Stomach (tissue), 19 donors: Measurements from ENCODE around the gene ACTN1. TPM values are rescaled to one million over a fixed set of nuclear protein-coding genes. Genes with fewer than 3 reads are reported as not detected.
"Not testable (repeated sequence)": the region's sequence is repeated elsewhere in the genome, so short reads cannot be mapped to it uniquely, and the experiment has no call there.

ENCODE experiments used
- DNase-seq, 2 donors: peaks; one replicate each; pipeline versions ENCODE4 v3.0.0 to v3.0.0-alpha.2; 2013 to 2019
- H3K27ac ChIP-seq, 5 donors: fragments of 200-600 bp in 4 of 5; sonication (generic) in 4 of 5; one replicate each; pipeline ENCODE4 v1.5.1; 2013 to 2019; ENCODE audit warnings: mild to moderate bottlenecking in 1 of 5, moderate library complexity in 1 of 5
- H3K27me3 ChIP-seq, 3 donors: fragments of 200-600 bp; sonication (generic); one replicate each; pipeline ENCODE4 v1.5.1; 2017 to 2019; ENCODE audit warnings: mixed run types in 1 of 3
- H3K36me3 ChIP-seq, 4 donors: fragments of 200-600 bp; sonication (generic); 1 replicate in 3 of 4; 2 replicates in 1 of 4; pipeline ENCODE4 v1.5.1; 2016 to 2019
- H3K4me1 ChIP-seq, 4 donors: fragments of 200-600 bp; sonication (generic); one replicate each; pipeline ENCODE4 v1.5.1; 2016 to 2019
- H3K4me3 ChIP-seq, 4 donors: fragments of 200-600 bp; sonication (generic) in 3 of 4; one replicate each; pipeline ENCODE4 v1.5.1; 2016 to 2019; ENCODE audit warnings: mild to moderate bottlenecking in 1 of 4
- H3K9me3 ChIP-seq, 4 donors: fragments of 200-600 bp; sonication (generic); one replicate each; pipeline ENCODE4 v1.5.1; 2016 to 2019
- CTCF ChIP-seq, 7 experiments: fragments of 450-650 bp in 4 of 7; fragments of 200-600 bp in 3 of 7; sonication (generic) in 3 of 7; IDR thresholded peaks; one replicate each; pipeline ENCODE4 v1.5.1; 2016 to 2019; ENCODE audit warnings: antibody characterized with exemption in 7 of 7, control low read depth in 2 of 7, mild to moderate bottlenecking in 1 of 7
- EP300 ChIP-seq: sonication (generic); formaldehyde crosslinking; IDR thresholded peaks from one replicate; pipeline ENCODE4 v1.6.1; 2017; ENCODE audit warnings: antibody characterized with exemption
- POLR2A ChIP-seq, 4 donors: fragments of 450-650 bp; IDR thresholded peaks; one replicate each; pipeline ENCODE4 v1.6.1; 2016; ENCODE audit warnings: antibody characterized with exemption in 4 of 4, control low read depth in 2 of 4, mild to moderate bottlenecking in 1 of 4, moderate library complexity in 1 of 4
- POLR2AphosphoS5 ChIP-seq, 3 donors: sonication (generic); formaldehyde crosslinking; IDR thresholded peaks; one replicate each; pipeline ENCODE4 v1.6.1; 2016; ENCODE audit warnings: antibody characterized with exemption in 3 of 3
- WGBS, 5 donors: extraction: QIAGEN DNeasy Blood & Tissue Kit in 3 of 5; methylation state at CpG; one replicate each; pipeline versions ENCODE4 v1.1.5 to v1.1.7; 2013 to 2018; 5-methylcytosine and 5-hydroxymethylcytosine counted together
- intact Hi-C: fragments of 100-400 bp; cut with DNase I; formaldehyde crosslinking; loops from one replicate; pipeline ENCODE4 v1.15.1; 2023; ENCODE audit warnings: low total_unique reads
- long read RNA-seq, 10 donors: transcript quantifications; one replicate each; lab custom pipeline, GENCODE V29; 2026
- polyA plus RNA-seq, 3 donors: library from polyadenylated mRNA; stranded (reverse); fragments of 200-250 nt; gene quantifications; one replicate each; pipeline ENCODE4 v1.2.3, GENCODE V29; 2013
- total RNA-seq, 5 donors: library from RNA; depleted of rRNA; stranded (reverse); fragments of >200 nt; gene quantifications; one replicate each; pipeline versions ENCODE4 v1.1.0 to v1.2.3, GENCODE V29; 2014 to 2016
- donor health status: healthy with polysubstance abuse.
- donor health status: Bipolar disorder and iron deficiency.
- donor health status: healthy.

Gene ACTN1
- total RNA-seq (100 to 1,000 TPM; 191 to 504 (median 237) TPM), polyA plus RNA-seq (10 to 100 TPM; 25.7 to 87.7 (median 43.6) TPM)
- long read RNA-seq, donor 1, transcript ACTN1-211 (2 exons, 2,636 nt) = minor isoform, 10 of 106 reads
- long read RNA-seq, donor 1, transcript ACTN1-204 (21 exons, 3,043 nt) = major isoform, 13 of 106 reads
- long read RNA-seq, donor 1, partial matches to known transcripts = 78 of 106 reads
- long read RNA-seq, donor 1, other reads (novel, unspliced or antisense) = 0 of 106 reads
- long read RNA-seq, donor 2, transcript ACTN1-204 (21 exons, 3,043 nt) = major isoform, 26 of 70 reads
- long read RNA-seq, donor 2, transcript ACTN1-211 (2 exons, 2,636 nt) = minor isoform, 5 of 70 reads
- long read RNA-seq, donor 2, partial matches to known transcripts = 35 of 70 reads
- long read RNA-seq, donor 2, other reads (novel, unspliced or antisense) = 0 of 70 reads
- long read RNA-seq, donor 3, transcript ACTN1-204 (21 exons, 3,043 nt) = major isoform, 6 of 17 reads
- long read RNA-seq, donor 3, transcript ACTN1-211 (2 exons, 2,636 nt) = major isoform, 6 of 17 reads
- long read RNA-seq, donor 3, transcript ACTN1-201 (21 exons, 3,779 nt) = minor isoform, 5 of 17 reads
- long read RNA-seq, donor 3, partial matches to known transcripts = 0 of 17 reads
- long read RNA-seq, donor 3, other reads (novel, unspliced or antisense) = 0 of 17 reads
- long read RNA-seq, donor 4, transcript ACTN1-204 (21 exons, 3,043 nt) = major isoform, 5 of 6 reads
- long read RNA-seq, donor 4, partial matches to known transcripts = 0 of 6 reads
- long read RNA-seq, donor 4, other reads (novel, unspliced or antisense) = 0 of 6 reads
- long read RNA-seq, donor 5, transcript ACTN1-204 (21 exons, 3,043 nt) = minor isoform, 6 of 46 reads
- long read RNA-seq, donor 5, transcript ACTN1-201 (21 exons, 3,779 nt) = minor isoform, 8 of 46 reads
- long read RNA-seq, donor 5, transcript ACTN1-211 (2 exons, 2,636 nt) = major isoform, 9 of 46 reads
- long read RNA-seq, donor 5, partial matches to known transcripts = 22 of 46 reads
- long read RNA-seq, donor 5, other reads (novel, unspliced or antisense) = 0 of 46 reads
- long read RNA-seq, donor 6, transcript ACTN1-201 (21 exons, 3,779 nt) = minor isoform, 9 of 48 reads
- long read RNA-seq, donor 6, transcript ACTN1-204 (21 exons, 3,043 nt) = minor isoform, 12 of 48 reads
- long read RNA-seq, donor 6, transcript ACTN1-211 (2 exons, 2,636 nt) = major isoform, 15 of 48 reads
- long read RNA-seq, donor 6, partial matches to known transcripts = 11 of 48 reads
- long read RNA-seq, donor 6, other reads (novel, unspliced or antisense) = 0 of 48 reads
- long read RNA-seq, donor 7, transcript ACTN1-204 (21 exons, 3,043 nt) = minor isoform, 22 of 106 reads
- long read RNA-seq, donor 7, transcript ACTN1-201 (21 exons, 3,779 nt) = minor isoform, 7 of 106 reads
- long read RNA-seq, donor 7, transcript ACTN1-211 (2 exons, 2,636 nt) = major isoform, 29 of 106 reads
- long read RNA-seq, donor 7, partial matches to known transcripts = 48 of 106 reads
- long read RNA-seq, donor 7, other reads (novel, unspliced or antisense) = 0 of 106 reads
- long read RNA-seq, donor 8, transcript ACTN1-204 (21 exons, 3,043 nt) = minor isoform, 6 of 21 reads
- long read RNA-seq, donor 8, transcript ACTN1-201 (21 exons, 3,779 nt) = minor isoform, 6 of 21 reads
- long read RNA-seq, donor 8, transcript ACTN1-211 (2 exons, 2,636 nt) = major isoform, 8 of 21 reads
- long read RNA-seq, donor 8, partial matches to known transcripts = 0 of 21 reads
- long read RNA-seq, donor 8, other reads (novel, unspliced or antisense) = 0 of 21 reads
- long read RNA-seq, donor 9, full-length matches to known transcripts = 25 of 38 reads
- long read RNA-seq, donor 9, partial matches to known transcripts = 13 of 38 reads
- long read RNA-seq, donor 9, other reads (novel, unspliced or antisense) = 0 of 38 reads
- long read RNA-seq, donor 10, partial matches to known transcripts = 0 of 10 reads
- long read RNA-seq, donor 10, other reads (novel, unspliced or antisense) = 0 of 10 reads

- H3K4me1 ChIP-seq = peaks cover 41 to 52% (median 49%) of the 10 kb centered on the region in 4 donors
- peaks cover 0 to 9% (median 3%) of the 10 kb centered on the region in 4 donors for H3K36me3 ChIP-seq
- peak within 1 kb of the TSS; percentile 69 to 91 (median 84) for H3K4me3 ChIP-seq
- intact Hi-C loops = no loop called here
- WGBS, 5 donors = 0 to 1% (median 0%) methylated on average over 18 to 68 of the region's 68 CpGs
- TF ChIP-seq POLR2A (IDR thresholded peaks at IDR 0.05) (peak in 2 of 4 donors; percentile 24 to 54), EP300 (no peak), CTCF (IDR thresholded peaks at IDR 0.05) (peak in 1 of 7 experiments; percentile 0), POLR2AphosphoS5 (IDR thresholded peaks at IDR 0.05) (peak; percentile 88 to 97 (median 96))
- DNase-seq = peak; percentile 94 to 98
- no peaks in the 10 kb centered on the region for H3K27me3 ChIP-seq
- H3K9me3 ChIP-seq = no peaks in the 10 kb centered on the region
- H3K27ac ChIP-seq = peak within 1 kb of the TSS; percentile 94 to 98 (median 97)
Measured at GRCh38 chr14:68979021-68979721, at the start of gene ACTN1. ACTN1 (minus strand) TSS chr14:68979302; CDS start chr14:68979056, 246 bp downstream.

GRCh38 chr14:69027242-69027913, 48.3 kb upstream of the ACTN1 start:
- no peak overlapping the region for H3K27ac ChIP-seq
- H3K9me3 ChIP-seq = no peaks in the 10 kb centered on the region
- no peaks in the 10 kb centered on the region for H3K36me3 ChIP-seq
- H3K4me3 ChIP-seq = no peak overlapping the region
- H3K4me1 ChIP-seq = no peaks in the 10 kb centered on the region
- no peak for DNase-seq
- H3K27me3 ChIP-seq = no peaks in the 10 kb centered on the region
- TF ChIP-seq POLR2A (IDR thresholded peaks at IDR 0.05) = no peak
- TF ChIP-seq CTCF (IDR thresholded peaks at IDR 0.05) = no peak
- no peak for TF ChIP-seq EP300
- no peak for TF ChIP-seq POLR2AphosphoS5 (IDR thresholded peaks at IDR 0.05)
- intact Hi-C loops = no loop called here
- 13 to 100% (median 27%) methylated on average over 1 of the region's 1 CpG for WGBS, 5 donors

- Histone ChIP-seq H3K36me3 (no peaks in the 10 kb centered on the region), H3K27ac (no peak overlapping the region), H3K27me3 (no peaks in the 10 kb centered on the region), H3K4me1 (no peaks in the 10 kb centered on the region), H3K4me3 (no peak overlapping the region), H3K9me3 (no peaks in the 10 kb centered on the region)
- TF ChIP-seq EP300 (no peak), POLR2A (IDR thresholded peaks at IDR 0.05) (no peak), POLR2AphosphoS5 (IDR thresholded peaks at IDR 0.05) (no peak), CTCF (IDR thresholded peaks at IDR 0.05) (no peak)
- WGBS, 5 donors = 79 to 87% (median 82%) methylated on average over 4 of the region's 4 CpGs
- intact Hi-C loops = no loop called here
- DNase-seq = no peak
Measured at GRCh38 chr14:69023035-69023434, 43.9 kb upstream of the ACTN1 start.

GRCh38 chr14:69022093-69022492, 43.0 kb upstream of the ACTN1 start:
- H3K27ac ChIP-seq, H3K36me3 ChIP-seq, H3K4me3 ChIP-seq, H3K4me1 ChIP-seq, DNase-seq, H3K27me3 ChIP-seq, H3K9me3 ChIP-seq, intact Hi-C loops: not testable (repeated sequence)
- whole genome bisulfite sequencing, 5 donors = 84 to 94% (median 90%) methylated on average over 8 of the region's 8 CpGs
